Skin epidermis (tissue), 12 donors: ENCODE results near the gene C10orf120.

Source experiments
- H3K27ac ChIP-seq, 21 experiments: fragments of 200-600 bp; sonication (generic) in 11 of 21; one replicate each; pipeline ENCODE4 v1.5.0; 2020; ENCODE audit warnings: mild to moderate bottlenecking in 3 of 21, inconsistent platforms in 2 of 21, moderate library complexity in 2 of 21
- H3K4me3 ChIP-seq, 7 experiments: fragments of 200-600 bp; sonication (generic) in 2 of 7; one replicate each; pipeline ENCODE4 v1.5.0; 2020; ENCODE audit warnings: inconsistent platforms in 2 of 7, mild to moderate bottlenecking in 2 of 7, moderate library complexity in 1 of 7

The C10orf120 gene

GRCh38 chr10:122699796-122700455 lies at the start of gene C10orf120:
TSS of gene C10orf120 (minus strand) at chr10:122699846. CDS start at chr10:122699790, 56 bp downstream.
- Histone ChIP-seq H3K4me3 (no peak within 1 kb of the TSS), H3K27ac (no peak within 1 kb of the TSS)

GRCh38 chr10:122748496-122748895 lies 48.9 kb upstream of the C10orf120 start:
- H3K4me3 ChIP-seq = no peak overlapping the region
- no peak overlapping the region for H3K27ac ChIP-seq

- Histone ChIP-seq H3K27ac (no peak overlapping the region), H3K4me3 (no peak overlapping the region)
These were observed 46.8 kb upstream of the C10orf120 start for GRCh38 chr10:122746408-122746807.

- Histone ChIP-seq H3K27ac (no peak overlapping the region), H3K4me3 (no peak overlapping the region)
These were observed 44.6 kb upstream of the C10orf120 start for GRCh38 chr10:122744257-122744656.

- Histone ChIP-seq H3K4me3 (no peak overlapping the region), H3K27ac (no peak overlapping the region)
These were observed 41.0 kb upstream of the C10orf120 start for GRCh38 chr10:122740640-122741039.

GRCh38 chr10:122738031-122738430 lies 38.4 kb upstream of the C10orf120 start:
- H3K27ac ChIP-seq = no peak overlapping the region

GRCh38 chr10:122733931-122734665 lies 34.5 kb upstream of the C10orf120 start:
- Histone ChIP-seq H3K27ac (no peak overlapping the region), H3K4me3 (no peak overlapping the region)

More at GRCh38 chr10:122738031-122738430, 38.4 kb upstream of the C10orf120 start:
- H3K4me3 ChIP-seq = no peak overlapping the region

- Histone ChIP-seq H3K4me3 (no peak overlapping the region), H3K27ac (no peak overlapping the region)
These were observed 33.8 kb upstream of the C10orf120 start for GRCh38 chr10:122733443-122733842.

GRCh38 chr10:122730238-122730637 lies 30.6 kb upstream of the C10orf120 start:
- H3K4me3 ChIP-seq = no peak overlapping the region
- no peak overlapping the region for H3K27ac ChIP-seq

GRCh38 chr10:122729126-122729525 lies 29.5 kb upstream of the C10orf120 start:
- no peak overlapping the region for H3K4me3 ChIP-seq
- H3K27ac ChIP-seq = no peak overlapping the region

GRCh38 chr10:122727426-122727825 lies 27.8 kb upstream of the C10orf120 start:
- no peak overlapping the region for H3K4me3 ChIP-seq
- H3K27ac ChIP-seq = no peak overlapping the region

- H3K4me3 ChIP-seq = no peak overlapping the region
These were observed 26.1 kb upstream of the C10orf120 start for GRCh38 chr10:122725768-122726167.

GRCh38 chr10:122725006-122725405 lies 25.4 kb upstream of the C10orf120 start:
- Histone ChIP-seq H3K4me3 (no peak overlapping the region), H3K27ac (no peak overlapping the region)

More at GRCh38 chr10:122725768-122726167, 26.1 kb upstream of the C10orf120 start:
- no peak overlapping the region for H3K27ac ChIP-seq

GRCh38 chr10:122721111-122721510 lies 21.5 kb upstream of the C10orf120 start:
- Histone ChIP-seq H3K4me3 (no peak overlapping the region), H3K27ac (no peak overlapping the region)

GRCh38 chr10:122716025-122716424 lies 16.4 kb upstream of the C10orf120 start:
- no peak overlapping the region for H3K27ac ChIP-seq
- no peak overlapping the region for H3K4me3 ChIP-seq

- H3K4me3 ChIP-seq = no peak overlapping the region
These were observed 15.9 kb upstream of the C10orf120 start for GRCh38 chr10:122715576-122715975.

GRCh38 chr10:122713091-122713885 lies 13.6 kb upstream of the C10orf120 start:
- Histone ChIP-seq H3K4me3 (no peak overlapping the region), H3K27ac (no peak overlapping the region)

More at GRCh38 chr10:122715576-122715975, 15.9 kb upstream of the C10orf120 start:
- H3K27ac ChIP-seq = no peak overlapping the region

GRCh38 chr10:122710576-122710975 lies 10.9 kb upstream of the C10orf120 start:
- no peak overlapping the region for H3K4me3 ChIP-seq
- no peak overlapping the region for H3K27ac ChIP-seq

- no peak overlapping the region for H3K4me3 ChIP-seq
- H3K27ac ChIP-seq = no peak overlapping the region
These were observed 10.3 kb upstream of the C10orf120 start for GRCh38 chr10:122709971-122710370.

- H3K27ac ChIP-seq = no peak overlapping the region
- H3K4me3 ChIP-seq = no peak overlapping the region
These were observed 7.9 kb upstream of the C10orf120 start for GRCh38 chr10:122707535-122707934.
